Measurements from ENCODE around the gene ZC3H4. TPM values are rescaled to one million over a fixed set of nuclear protein-coding genes. Genes with fewer than 3 reads are reported as not detected.

The ZC3H4 gene
- total and polyA plus RNA-seq, 2 of the 8 experiments (the other 6 are each of a cell fraction or from before 2014, with no cell fraction given): 6.6 to 92.0 TPM

- TF ChIP-seq BACH1 (IDR thresholded peaks at IDR 0.05; ENCODE audit: low read length) (no peak), TAF7 (optimal IDR thresholded peaks at IDR 0.05; ENCODE audit: borderline replicate concordance, low read depth, low read length) (no peak), KDM1A (IDR thresholded peaks at IDR 0.05; ENCODE audit: borderline replicate concordance, low read length) (no peak), NRF1 (IDR thresholded peaks at IDR 0.05; ENCODE audit: low read depth, low read length) (no peak), TBP (IDR thresholded peaks at IDR 0.05; ENCODE audit: low read depth, low read length) (no peak), ASH2L (IDR thresholded peaks at IDR 0.05; ENCODE audit: low read length) (no peak)
Observed at GRCh38 chr19:47152205-47152604, 38.6 kb upstream of the ZC3H4 start (continued).
